HEK293T (cell line): ENCODE results near the gene FAM240A.

Source experiments
- CTCF ChIA-PET: fragments of 350-600 bp; formaldehyde crosslinking; extraction: SDS; loops from one replicate; lab custom pipeline; 2021; ENCODE audit warnings: antibody characterized with exemption, inconsistent platforms; lab: Yijun Ruan, JAX
- POLR2A ChIA-PET: fragments of 350-600 bp; formaldehyde crosslinking; extraction: SDS; loops from one replicate; lab custom pipeline; 2020; ENCODE audit warnings: antibody characterized with exemption, inconsistent platforms; lab: Yijun Ruan, JAX
- DNase-seq: peaks from one replicate; pipeline ENCODE4 v3.0.0; 2012; ENCODE audit warnings: mixed read lengths; ENCODE audit errors: extremely low spot score
- ARNT ChIP-seq: fragments of 450-650 bp; IDR thresholded peaks from 2 replicates; pipeline ENCODE4 v1.6.1; 2017; ENCODE audit warnings: mild to moderate bottlenecking
- BHLHE40 ChIP-seq: fragments of 450-650 bp; IDR thresholded peaks from 2 replicates; pipeline ENCODE4 v1.6.1; 2016; ENCODE audit warnings: mild to moderate bottlenecking, moderate library complexity, borderline replicate concordance
- CTBP1 ChIP-seq: fragments of 450-650 bp; IDR thresholded peaks from 2 replicates; pipeline ENCODE4 v1.6.1; 2016; ENCODE audit warnings: borderline replicate concordance
- ELF4 ChIP-seq: fragments of 450-650 bp; IDR thresholded peaks from 2 replicates; pipeline ENCODE4 v1.6.1; 2017; ENCODE audit warnings: antibody characterized with exemption
- FOXA1 ChIP-seq: fragments of 450-650 bp; IDR thresholded peaks from 2 replicates; pipeline ENCODE4 v1.6.1; 2016; ENCODE audit warnings: mild to moderate bottlenecking
- FOXK2 ChIP-seq: fragments of 450-650 bp; IDR thresholded peaks from 2 replicates; pipeline ENCODE4 v1.6.1; 2016; ENCODE audit warnings: mild to moderate bottlenecking
- FOXM1 ChIP-seq: fragments of 450-650 bp; IDR thresholded peaks from 2 replicates; pipeline ENCODE4 v1.6.1; 2017; ENCODE audit warnings: mild to moderate bottlenecking, borderline replicate concordance
- HDGF ChIP-seq: fragments of 450-650 bp; IDR thresholded peaks from 2 replicates; pipeline ENCODE4 v1.6.1; 2017; ENCODE audit warnings: antibody characterized with exemption, borderline replicate concordance
- L3MBTL2 ChIP-seq: fragments of 450-650 bp; conservative IDR thresholded peaks from 2 replicates; pipeline ENCODE4 v1.6.1; 2016; ENCODE audit warnings: mild to moderate bottlenecking
- LEF1 ChIP-seq: fragments of 450-650 bp; IDR thresholded peaks from 2 replicates; pipeline ENCODE4 v1.6.1; 2017; ENCODE audit warnings: mild to moderate bottlenecking, borderline replicate concordance
- NFRKB ChIP-seq: fragments of 450-650 bp; IDR thresholded peaks from 2 replicates; pipeline ENCODE4 v1.6.1; 2016; ENCODE audit warnings: mild to moderate bottlenecking, moderate library complexity
- SP1 ChIP-seq: fragments of 450-650 bp; IDR thresholded peaks from 2 replicates; pipeline ENCODE4 v1.6.1; 2017
- SUZ12 ChIP-seq: fragments of 450-650 bp; IDR thresholded peaks from 2 replicates; pipeline ENCODE4 v1.6.1; 2016; ENCODE audit warnings: mild to moderate bottlenecking
- TARDBP ChIP-seq: fragments of 450-650 bp; IDR thresholded peaks from 2 replicates; pipeline ENCODE4 v1.6.1; 2016
- ZNF384 ChIP-seq: fragments of 450-650 bp; IDR thresholded peaks from 2 replicates; pipeline ENCODE4 v1.6.1; 2016
- TF ChIP-seq, protein P1 (sequence below): fragments of 450-650 bp; IDR thresholded peaks from 2 replicates; pipeline ENCODE4 v1.6.1; 2016

FAM240A gene

DNA sequence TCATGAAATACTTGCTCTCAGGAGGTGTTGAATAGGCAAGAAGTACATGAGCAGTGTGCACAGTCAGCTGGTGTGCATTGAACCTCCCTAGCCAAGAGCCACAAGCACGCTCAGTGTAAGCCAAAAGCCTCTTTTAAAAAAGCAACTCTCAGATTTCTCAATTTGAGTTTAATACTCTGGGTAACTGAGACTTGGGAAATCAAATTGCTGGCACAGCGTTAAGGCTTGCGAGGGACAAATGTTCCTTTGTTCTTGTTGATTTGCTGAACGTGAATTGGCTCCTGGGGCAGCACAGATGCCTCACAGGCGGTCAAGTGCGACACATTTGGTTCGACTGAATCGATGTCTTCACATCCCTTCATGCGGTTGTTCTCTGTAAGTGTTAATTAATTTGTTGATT lies at the start of gene FAM240A:
Gene FAM240A (plus strand): TSS at position 202 of the 400 bp plus-strand sequence. CDS start 159 bp downstream, at position 361.
- CTCF ChIA-PET: no interaction called here
- no peak for DNase-seq
- TF ChIP-seq L3MBTL2 (no peak), NFRKB (no peak), ZNF384 (no peak), TARDBP (no peak), SP1 (no peak), ARNT (no peak), SUZ12 (no peak), CTBP1 (no peak), HDGF (no peak), ELF4 (no peak), FOXA1 (no peak), FOXK2 (no peak), BHLHE40 (no peak), FOXM1 (no peak), LEF1 (no peak)
- TF ChIP-seq, protein P1, sequence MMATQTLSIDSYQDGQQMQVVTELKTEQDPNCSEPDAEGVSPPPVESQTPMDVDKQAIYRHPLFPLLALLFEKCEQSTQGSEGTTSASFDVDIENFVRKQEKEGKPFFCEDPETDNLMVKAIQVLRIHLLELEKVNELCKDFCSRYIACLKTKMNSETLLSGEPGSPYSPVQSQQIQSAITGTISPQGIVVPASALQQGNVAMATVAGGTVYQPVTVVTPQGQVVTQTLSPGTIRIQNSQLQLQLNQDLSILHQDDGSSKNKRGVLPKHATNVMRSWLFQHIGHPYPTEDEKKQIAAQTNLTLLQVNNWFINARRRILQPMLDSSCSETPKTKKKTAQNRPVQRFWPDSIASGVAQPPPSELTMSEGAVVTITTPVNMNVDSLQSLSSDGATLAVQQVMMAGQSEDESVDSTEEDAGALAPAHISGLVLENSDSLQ: no peak
- POLR2A ChIA-PET: no interaction called here

DNA sequence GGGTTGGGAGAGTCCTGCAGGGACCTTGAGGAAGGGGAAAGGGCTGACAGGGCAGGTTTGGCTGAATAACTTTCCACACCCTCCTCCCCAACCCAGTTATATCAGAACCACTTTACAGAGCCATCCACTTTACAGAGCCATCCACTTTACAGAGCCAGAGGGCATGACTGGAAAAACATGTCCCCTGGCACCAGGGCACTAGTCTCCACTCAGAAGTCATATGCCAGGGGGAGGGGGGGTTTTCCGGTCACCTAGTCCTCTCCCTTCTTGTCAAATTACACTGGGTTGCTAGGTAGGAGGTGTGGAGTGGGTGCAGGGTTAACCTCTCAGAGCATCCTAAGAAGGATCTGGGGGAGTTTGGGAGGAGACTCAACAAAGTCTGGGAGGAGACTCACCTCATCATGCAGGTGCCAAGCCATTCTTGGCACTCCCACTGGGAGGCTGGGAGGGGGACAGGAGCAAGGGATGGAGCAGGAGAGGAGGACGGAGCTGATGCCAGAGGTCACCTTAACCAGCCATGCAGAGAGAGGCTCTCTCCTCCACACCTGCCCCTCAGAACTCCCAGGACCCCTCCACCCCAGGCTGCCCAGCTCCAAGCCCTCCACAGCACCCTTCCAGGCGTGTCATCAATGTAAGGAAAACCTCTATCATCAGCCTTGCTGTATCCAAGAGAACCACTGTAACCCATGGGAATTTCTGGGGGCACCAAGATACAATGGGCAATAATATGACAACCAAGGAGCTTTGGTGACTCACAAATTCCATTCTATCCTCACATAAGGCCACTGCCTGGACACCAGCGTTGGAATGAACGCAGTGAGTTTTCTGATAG lies 47.9 kb upstream of the FAM240A start:
- ChIA-PET CTCF (interaction anchor here (0.7 kb wide), 1 partner anchor 61 kb away, joined by 3 read pairs; no protein-coding TSS in a partner anchor), POLR2A (no interaction called here)
- DNase-seq: no peak
- TF ChIP-seq, protein P1: no peak
- TF ChIP-seq CTBP1 (no peak), NFRKB (no peak), ELF4 (no peak), FOXK2 (no peak), LEF1 (no peak), ARNT (no peak), BHLHE40 (no peak), TARDBP (no peak), FOXM1 (no peak), HDGF (no peak), L3MBTL2 (no peak), SP1 (no peak), FOXA1 (no peak), ZNF384 (no peak), SUZ12 (no peak)

- no peak for DNase-seq
- ChIA-PET CTCF (interaction anchor here (0.7 kb wide), 1 partner anchor 62 kb away, joined by 3 read pairs; no protein-coding TSS in a partner anchor), POLR2A (no interaction called here)
- TF ChIP-seq BHLHE40: no peak
- no peak for TF ChIP-seq SUZ12
- no peak for TF ChIP-seq FOXA1
- no peak for TF ChIP-seq FOXK2
- TF ChIP-seq HDGF: no peak
- no peak for TF ChIP-seq ARNT
- no peak for TF ChIP-seq ZNF384
- TF ChIP-seq LEF1: no peak
- TF ChIP-seq, protein P1: no peak
- no peak for TF ChIP-seq L3MBTL2
These were observed 47.2 kb upstream of the FAM240A start for GRCh38 chr3:46565077-46565476.

GRCh38 chr3:46565607-46566039 lies 46.7 kb upstream of the FAM240A start:
- ChIA-PET POLR2A (no interaction called here), CTCF (no interaction called here)
- TF ChIP-seq, protein P1: peak; percentile 50
- TF ChIP-seq NFRKB: no peak
- no peak for DNase-seq

DNA sequence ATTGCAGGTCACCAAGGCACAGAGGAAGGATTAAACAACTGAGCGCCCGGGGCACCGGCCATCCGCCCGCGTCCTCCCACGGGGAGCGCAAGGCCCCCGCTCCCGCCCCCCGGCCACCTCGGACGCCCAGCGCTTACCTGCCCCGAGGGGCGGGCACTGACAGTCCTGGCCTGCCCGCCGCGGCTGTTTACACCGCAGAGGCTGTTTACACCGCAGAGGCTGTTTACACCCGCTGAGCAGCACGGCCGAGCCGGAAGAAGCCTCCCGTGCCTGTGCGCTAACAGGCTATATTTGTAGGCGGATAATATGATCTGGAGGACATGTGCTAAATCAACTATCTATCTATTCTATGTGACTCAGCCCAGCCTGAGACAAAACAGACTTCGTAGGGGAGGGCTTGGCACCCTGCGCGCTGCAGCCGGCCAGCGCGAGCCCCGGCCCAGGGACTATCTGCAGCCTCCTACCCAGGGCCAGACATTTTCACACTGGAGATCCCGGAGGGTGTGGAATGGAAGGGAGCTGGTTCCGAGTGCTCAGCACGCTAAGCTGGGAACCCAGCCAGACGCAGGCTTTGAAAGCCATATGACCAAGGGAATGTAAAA lies 46.2 kb upstream of the FAM240A start, which contains the start of gene LRRC2:
Gene LRRC2 (minus strand): TSS at position 263 of the 602 bp plus-strand sequence. CDS start 14,711 bp downstream, outside the sequence.
- no peak for DNase-seq
- TF ChIP-seq ARNT: no peak
- ChIA-PET CTCF (no interaction called here), POLR2A (no interaction called here)
